ENCODE measurements around the gene MED9. TPM values are rescaled to one million over a fixed set of nuclear protein-coding genes. Genes with fewer than 3 reads are reported as not detected.

The MED9 gene
- total RNA-seq, 1 experiment from 2014 or later, result 28.3 TPM

DNA sequence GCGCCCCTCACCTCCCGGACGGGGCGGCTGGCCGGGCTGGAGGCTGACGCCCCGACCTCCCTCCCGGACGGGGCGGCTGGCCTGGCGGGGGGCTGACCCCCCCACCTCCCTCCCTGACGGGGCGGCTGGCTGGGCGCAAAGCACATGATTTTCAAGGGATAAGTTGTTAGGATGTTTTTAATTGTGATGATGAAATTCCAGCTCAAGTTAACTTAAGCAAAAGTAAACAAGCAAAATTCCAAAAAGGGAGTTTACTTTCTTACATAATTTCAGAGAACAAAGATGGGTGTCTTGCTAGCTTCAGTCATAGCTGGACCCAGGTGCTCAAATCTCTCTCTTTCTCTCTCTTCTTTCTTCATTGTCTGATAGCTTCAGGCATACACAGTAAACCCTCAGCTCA, 33.6 kb upstream of the MED9 start:
- intact Hi-C loops (cut with micrococcal nuclease), result no loop called here
- no peaks in the 10 kb centered on the region for H4K20me1 ChIP-seq (ENCODE audit: low read length)
- ATAC-seq (no peak), DNase-seq (peak; percentile 24)
- H3K27me3 ChIP-seq (ENCODE audit: low read length), result no peaks in the 10 kb centered on the region
- no peak overlapping the region for H3K4me3 ChIP-seq (ENCODE audit: low read length)
- H3K4me1 ChIP-seq (ENCODE audit: insufficient read depth, low read length), result peaks cover 40% of the 10 kb centered on the region
- H3K4me2 ChIP-seq (ENCODE audit: low read length), result no peak overlapping the region
- TF ChIP-seq EZH2 (IDR thresholded peaks at IDR 0.05; ENCODE audit: low read length, unreplicated experiment), result no peak
- TF ChIP-seq EZH2phosphoT487 (IDR thresholded peaks at IDR 0.05; ENCODE audit: borderline replicate concordance, low read length), result no peak
- TF ChIP-seq, protein P1, sequence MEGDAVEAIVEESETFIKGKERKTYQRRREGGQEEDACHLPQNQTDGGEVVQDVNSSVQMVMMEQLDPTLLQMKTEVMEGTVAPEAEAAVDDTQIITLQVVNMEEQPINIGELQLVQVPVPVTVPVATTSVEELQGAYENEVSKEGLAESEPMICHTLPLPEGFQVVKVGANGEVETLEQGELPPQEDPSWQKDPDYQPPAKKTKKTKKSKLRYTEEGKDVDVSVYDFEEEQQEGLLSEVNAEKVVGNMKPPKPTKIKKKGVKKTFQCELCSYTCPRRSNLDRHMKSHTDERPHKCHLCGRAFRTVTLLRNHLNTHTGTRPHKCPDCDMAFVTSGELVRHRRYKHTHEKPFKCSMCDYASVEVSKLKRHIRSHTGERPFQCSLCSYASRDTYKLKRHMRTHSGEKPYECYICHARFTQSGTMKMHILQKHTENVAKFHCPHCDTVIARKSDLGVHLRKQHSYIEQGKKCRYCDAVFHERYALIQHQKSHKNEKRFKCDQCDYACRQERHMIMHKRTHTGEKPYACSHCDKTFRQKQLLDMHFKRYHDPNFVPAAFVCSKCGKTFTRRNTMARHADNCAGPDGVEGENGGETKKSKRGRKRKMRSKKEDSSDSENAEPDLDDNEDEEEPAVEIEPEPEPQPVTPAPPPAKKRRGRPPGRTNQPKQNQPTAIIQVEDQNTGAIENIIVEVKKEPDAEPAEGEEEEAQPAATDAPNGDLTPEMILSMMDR (conservative IDR thresholded peaks at IDR 0.05; ENCODE audit: low read depth, low read length), result no peak
- H3K36me3 ChIP-seq (ENCODE audit: low read depth, low read length), result no peaks in the 10 kb centered on the region
- H3K27ac ChIP-seq (ENCODE audit: low read length), result no peak overlapping the region
- H3F3A ChIP-seq (ENCODE audit: low read length, unreplicated experiment), result peaks cover 6% of the 10 kb centered on the region
- H3K9me3 ChIP-seq (ENCODE audit: low read length), result no peaks in the 10 kb centered on the region
- no peak overlapping the region for H3K9ac ChIP-seq (ENCODE audit: low read length)
- H2AFZ ChIP-seq (ENCODE audit: low read length), result no peak overlapping the region
- ChIA-PET CTCF (no interaction called here), POLR2A (ENCODE audit: unreplicated experiment) (interaction anchor here (0.5 kb wide), 1 partner anchor 53 kb away, joined by 10 read pairs; the partner anchor contains the start of gene RASD1)
- H3K9me2 ChIP-seq (replicated peaks; ENCODE audit: low read length), result no peaks in the 10 kb centered on the region
- BruUV-seq (replicated peaks), result no TSS peak
- H3K79me2 ChIP-seq (ENCODE audit: low read length), result no peaks in the 10 kb centered on the region

DNA sequence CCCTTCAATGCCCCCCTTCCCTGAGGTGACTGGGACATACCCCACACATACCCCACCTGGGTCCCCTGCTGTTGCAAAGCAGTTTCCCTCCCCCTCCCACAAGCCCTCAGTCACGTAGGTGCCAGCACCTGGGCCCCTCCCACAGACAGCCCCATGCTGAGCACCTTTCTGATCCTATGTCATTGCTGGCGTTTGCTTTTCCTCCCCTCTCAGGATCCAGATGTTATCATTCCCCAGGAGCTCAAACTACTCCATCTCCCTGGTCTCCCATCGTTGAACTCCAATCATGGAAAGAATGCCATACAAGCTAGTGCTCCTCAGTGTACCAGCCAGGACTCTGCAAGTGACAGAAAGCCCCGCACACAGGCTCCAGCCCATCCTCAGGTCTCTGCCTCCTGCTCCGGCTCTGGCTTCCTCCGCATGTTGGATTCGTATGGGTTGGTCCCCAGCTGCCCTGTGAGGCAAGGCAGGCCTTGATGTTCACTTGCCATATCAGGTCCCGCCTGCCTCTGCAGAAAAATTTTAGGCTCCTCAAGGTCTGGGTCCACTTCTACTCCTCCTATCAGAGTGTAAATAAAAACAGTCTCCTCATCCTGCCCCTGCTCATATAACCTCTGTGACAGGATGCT, 31.4 kb upstream of the MED9 start:
- H3K4me1 ChIP-seq (ENCODE audit: insufficient read depth, low read length), result peaks cover 41% of the 10 kb centered on the region
- POLR2A ChIA-PET (ENCODE audit: unreplicated experiment), result no interaction called here
- H3K79me2 ChIP-seq (ENCODE audit: low read length), result no peaks in the 10 kb centered on the region
- no peaks in the 10 kb centered on the region for H3K9me3 ChIP-seq (ENCODE audit: low read length)
- no peaks in the 10 kb centered on the region for H4K20me1 ChIP-seq (ENCODE audit: low read length)
- BruUV-seq (replicated peaks), result TSS peak; percentile 95
- no peak for DNase-seq
- peaks cover 6% of the 10 kb centered on the region for H3F3A ChIP-seq (ENCODE audit: low read length, unreplicated experiment)
- peak overlapping the region; percentile 91 for H3K27ac ChIP-seq (ENCODE audit: low read length)
- peak overlapping the region; percentile 10; the same call in 1 of the 2 replicates for H3K4me3 ChIP-seq (ENCODE audit: low read length)
- no peak overlapping the region for H2AFZ ChIP-seq (ENCODE audit: low read length)
- ATAC-seq, result no peak
- peak overlapping the region; percentile 63 for H3K4me2 ChIP-seq (ENCODE audit: low read length)
- CTCF ChIA-PET, result interaction anchor here (0.5 to 1.0 kb wide), 4 partner anchors 54 to 1031 kb away, joined by 3 read pairs; no protein-coding TSS in a partner anchor
- intact Hi-C loops (cut with micrococcal nuclease), result no loop called here
- H3K9ac ChIP-seq (ENCODE audit: low read length), result peak overlapping the region; percentile 77
- TF ChIP-seq EZH2 (IDR thresholded peaks at IDR 0.05; ENCODE audit: low read length, unreplicated experiment) (no peak), EZH2phosphoT487 (IDR thresholded peaks at IDR 0.05; ENCODE audit: borderline replicate concordance, low read length) (no peak)
- TF ChIP-seq, protein P1 (conservative IDR thresholded peaks at IDR 0.05; ENCODE audit: low read depth, low read length), result no peak
- no peaks in the 10 kb centered on the region for H3K9me2 ChIP-seq (replicated peaks; ENCODE audit: low read length)
- no peaks in the 10 kb centered on the region for H3K36me3 ChIP-seq (ENCODE audit: low read depth, low read length)
- no peaks in the 10 kb centered on the region for H3K27me3 ChIP-seq (ENCODE audit: low read length)

Measured in PC-3 (cell line).